Colonic mucosa (tissue), 4 donors: ENCODE data around the gene AP3S2. TPM values are rescaled to one million over a fixed set of nuclear protein-coding genes. Genes with fewer than 3 reads are reported as not detected.
A peak's percentile ranks its signal among the peaks of the same experiment; 100 is the strongest.
"Not testable (repeated sequence)": the region's sequence is repeated elsewhere in the genome, so short reads cannot be mapped to it uniquely, and the experiment has no call there.

Experiments
- DNase-seq: peaks from one replicate; pipeline ENCODE4 v3.0.0-alpha.2; 2020
- H3K27ac ChIP-seq: fragments of 200-600 bp; one replicate; pipeline ENCODE4 v1.8.0; 2021
- H3K27me3 ChIP-seq: fragments of 200-600 bp; one replicate; pipeline ENCODE4 v1.8.0; 2021
- H3K36me3 ChIP-seq: fragments of 200-600 bp; one replicate; pipeline ENCODE4 v1.8.0; 2021
- H3K4me1 ChIP-seq: fragments of 200-600 bp; one replicate; pipeline ENCODE4 v1.8.0; 2021; ENCODE audit warnings: mild to moderate bottlenecking
- H3K4me3 ChIP-seq: fragments of 200-600 bp; one replicate; pipeline ENCODE4 v1.8.0; 2021
- H3K9ac ChIP-seq, 2 donors: one replicate each; pipeline ENCODE4 v1.7.0; 2013; ENCODE audit warnings: control low read depth in 2 of 2, low read depth in 2 of 2, low read length in 2 of 2
- H3K9me3 ChIP-seq: fragments of 200-600 bp; one replicate; pipeline ENCODE4 v1.8.0; 2021
- intact Hi-C: fragments of 100-400 bp; cut with DNase I; formaldehyde crosslinking; loops from one replicate; pipeline ENCODE4 v1.14.1; 2022
- total RNA-seq, 2 donors: library from RNA; stranded (reverse); fragmentation: NEBNext Ultra II Directional in 1 of 2; extraction: Animal tissue kit (Norgen Biotek cat#: 25700) in 1 of 2; gene quantifications; one replicate each; pipeline ENCODE4 v1.2.1, GENCODE V29; 2021
- TF ChIP-seq, protein P1 (sequence below): fragments of 200-600 bp; IDR thresholded peaks from one replicate; pipeline ENCODE4 v1.8.0; 2022; ENCODE audit warnings: antibody characterized with exemption, mild to moderate bottlenecking
- donor health status: healthy.
- donor health status: DM: no; HTN: no; CAD: no.
- donor health status: DM: no; HTN: no; CAD: no.

AP3S2 gene
- total RNA-seq, result 10 to 100 TPM; 44.5 to 48.6 TPM

DNA sequence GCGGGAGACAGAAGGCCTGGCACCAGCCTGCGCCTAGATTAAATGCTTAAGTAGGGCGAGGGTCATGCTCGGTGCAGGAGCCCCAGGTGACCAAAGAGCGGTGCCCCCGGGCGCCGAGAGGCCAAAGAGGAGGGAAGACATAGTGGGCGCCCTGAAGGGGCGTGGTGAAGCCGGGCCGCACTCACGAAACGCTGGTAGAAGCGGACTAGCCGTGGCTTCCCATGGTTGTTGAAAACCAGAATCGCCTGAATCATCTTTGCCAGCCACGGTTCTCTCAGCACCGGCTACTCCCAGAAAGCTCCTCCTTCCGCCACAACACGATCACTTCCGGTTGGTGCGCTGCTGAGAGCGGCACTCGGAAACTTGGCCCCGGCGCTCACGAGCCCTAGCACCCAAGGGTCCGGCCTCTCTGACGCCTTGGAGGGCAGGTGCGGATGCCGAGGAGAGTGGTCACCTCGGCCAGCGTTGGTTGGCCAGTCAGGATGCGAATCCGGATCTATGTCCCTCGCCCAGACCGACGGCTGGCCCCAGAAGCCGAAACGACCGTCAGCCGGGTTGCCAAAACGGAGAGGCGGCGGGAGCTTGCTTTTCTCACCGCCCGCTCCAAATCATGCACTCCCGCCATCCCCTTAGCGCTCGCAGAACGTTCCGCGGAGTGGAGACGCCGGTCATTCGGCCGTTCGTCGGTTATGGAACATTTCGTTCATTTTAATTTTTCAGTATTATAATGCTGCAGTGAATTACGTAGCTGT, at the start of gene AP3S2:
AP3S2 (minus strand) TSS at position 299 of the 752 bp plus-strand sequence; CDS start at position 254, 45 bp downstream.
- Histone ChIP-seq H3K36me3 (no peaks in the 10 kb centered on the region), H3K9ac (peak within 1 kb of the TSS; percentile 85 to 92), H3K4me3 (peak within 1 kb of the TSS; percentile 79), H3K27me3 (no peaks in the 10 kb centered on the region), H3K9me3 (no peaks in the 10 kb centered on the region), H3K4me1 (peaks cover 4% of the 10 kb centered on the region), H3K27ac (peak within 1 kb of the TSS; percentile 94)
- TF ChIP-seq, protein P1, sequence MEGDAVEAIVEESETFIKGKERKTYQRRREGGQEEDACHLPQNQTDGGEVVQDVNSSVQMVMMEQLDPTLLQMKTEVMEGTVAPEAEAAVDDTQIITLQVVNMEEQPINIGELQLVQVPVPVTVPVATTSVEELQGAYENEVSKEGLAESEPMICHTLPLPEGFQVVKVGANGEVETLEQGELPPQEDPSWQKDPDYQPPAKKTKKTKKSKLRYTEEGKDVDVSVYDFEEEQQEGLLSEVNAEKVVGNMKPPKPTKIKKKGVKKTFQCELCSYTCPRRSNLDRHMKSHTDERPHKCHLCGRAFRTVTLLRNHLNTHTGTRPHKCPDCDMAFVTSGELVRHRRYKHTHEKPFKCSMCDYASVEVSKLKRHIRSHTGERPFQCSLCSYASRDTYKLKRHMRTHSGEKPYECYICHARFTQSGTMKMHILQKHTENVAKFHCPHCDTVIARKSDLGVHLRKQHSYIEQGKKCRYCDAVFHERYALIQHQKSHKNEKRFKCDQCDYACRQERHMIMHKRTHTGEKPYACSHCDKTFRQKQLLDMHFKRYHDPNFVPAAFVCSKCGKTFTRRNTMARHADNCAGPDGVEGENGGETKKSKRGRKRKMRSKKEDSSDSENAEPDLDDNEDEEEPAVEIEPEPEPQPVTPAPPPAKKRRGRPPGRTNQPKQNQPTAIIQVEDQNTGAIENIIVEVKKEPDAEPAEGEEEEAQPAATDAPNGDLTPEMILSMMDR, result no peak
- peak; percentile 94 for DNase-seq
- intact Hi-C loops, result no loop called here

GRCh38 chr15:89939910-89940309, 46.1 kb upstream of the AP3S2 start:
- TF ChIP-seq, protein P1, result no peak
- no peaks in the 10 kb centered on the region for H3K36me3 ChIP-seq
- intact Hi-C loops, result no loop called here
- no peaks in the 10 kb centered on the region for H3K27me3 ChIP-seq
- no peak overlapping the region for H3K9ac ChIP-seq
- no peak overlapping the region for H3K4me3 ChIP-seq
- H3K9me3 ChIP-seq, result no peaks in the 10 kb centered on the region
- no peaks in the 10 kb centered on the region for H3K4me1 ChIP-seq
- no peak for DNase-seq
- no peak overlapping the region for H3K27ac ChIP-seq

DNA sequence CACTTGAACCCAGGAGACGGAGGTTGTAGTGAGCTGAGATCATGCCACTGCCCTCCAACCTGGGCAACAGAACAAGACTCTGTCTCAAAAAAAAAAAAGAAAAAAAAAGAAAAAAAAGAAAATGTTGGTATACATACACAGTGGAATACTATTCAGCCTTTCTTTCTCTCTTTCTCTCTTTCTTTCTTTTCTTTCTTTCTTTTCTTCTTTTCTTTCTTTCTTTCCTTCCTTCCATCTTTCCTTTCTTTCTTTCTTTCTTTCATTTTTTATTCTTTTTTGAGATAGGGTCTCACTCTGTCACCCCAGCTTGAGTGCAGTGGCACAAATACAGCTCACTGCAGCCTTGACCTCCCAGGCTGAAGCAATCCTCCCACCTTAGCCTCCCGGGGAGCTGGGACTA, 45.6 kb upstream of the AP3S2 start:
- H3K36me3 ChIP-seq, intact Hi-C loops, H3K4me1 ChIP-seq, H3K9me3 ChIP-seq, H3K9ac ChIP-seq, H3K27me3 ChIP-seq, H3K27ac ChIP-seq, H3K4me3 ChIP-seq, DNase-seq: not testable (repeated sequence)

DNA sequence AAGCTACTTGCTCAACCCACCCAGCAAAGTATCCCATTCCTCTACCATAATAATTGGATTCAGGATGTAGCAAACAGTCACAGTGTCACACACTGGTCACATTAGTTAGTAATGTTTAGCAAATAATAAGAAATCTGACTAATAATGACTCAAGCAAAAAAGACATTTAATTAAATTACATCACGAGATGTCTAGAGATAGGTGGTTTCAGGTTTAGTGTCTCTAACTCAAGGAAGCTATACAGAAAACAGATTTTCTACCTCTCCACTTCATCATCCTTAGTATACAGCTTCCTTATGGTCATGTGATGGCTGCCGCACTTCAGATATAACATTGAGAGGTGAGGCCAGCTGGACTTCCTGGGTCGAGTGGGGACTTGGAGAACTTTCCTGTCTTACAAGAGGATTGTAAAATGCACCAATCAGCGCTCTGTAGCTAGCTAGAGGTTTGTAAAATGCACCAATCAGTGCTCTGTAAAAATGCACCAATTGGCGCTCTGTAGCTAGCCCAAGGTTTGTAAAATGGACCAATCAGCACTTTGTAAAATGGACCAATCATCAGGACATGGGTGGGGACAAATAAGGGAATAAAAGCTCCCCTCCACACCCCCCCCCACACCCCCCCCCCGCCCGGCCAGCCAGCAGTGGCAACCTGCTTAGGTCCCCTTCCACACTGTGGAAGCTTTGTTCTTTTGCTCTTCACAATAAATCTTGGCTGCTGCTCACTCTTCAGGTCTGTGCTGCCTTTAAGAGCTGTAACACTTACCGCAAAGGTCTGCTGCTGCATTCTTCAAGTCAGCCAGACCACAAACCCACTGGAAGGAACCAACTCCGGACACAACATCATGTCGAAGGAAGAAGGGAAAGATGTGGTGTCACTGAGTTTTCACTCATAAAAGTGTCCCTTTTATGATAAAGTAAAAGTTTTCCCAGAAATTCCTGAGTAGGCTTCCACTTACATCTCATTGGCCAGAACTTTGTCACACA, 43.9 kb upstream of the AP3S2 start:
- no peaks in the 10 kb centered on the region for H3K36me3 ChIP-seq
- H3K4me3 ChIP-seq, result no peak overlapping the region
- intact Hi-C loops, result no loop called here
- no peaks in the 10 kb centered on the region for H3K27me3 ChIP-seq
- H3K4me1 ChIP-seq, result no peaks in the 10 kb centered on the region
- no peak overlapping the region for H3K27ac ChIP-seq
- TF ChIP-seq, protein P1, result no peak
- no peak for DNase-seq
- no peak overlapping the region for H3K9ac ChIP-seq
- no peaks in the 10 kb centered on the region for H3K9me3 ChIP-seq

DNA sequence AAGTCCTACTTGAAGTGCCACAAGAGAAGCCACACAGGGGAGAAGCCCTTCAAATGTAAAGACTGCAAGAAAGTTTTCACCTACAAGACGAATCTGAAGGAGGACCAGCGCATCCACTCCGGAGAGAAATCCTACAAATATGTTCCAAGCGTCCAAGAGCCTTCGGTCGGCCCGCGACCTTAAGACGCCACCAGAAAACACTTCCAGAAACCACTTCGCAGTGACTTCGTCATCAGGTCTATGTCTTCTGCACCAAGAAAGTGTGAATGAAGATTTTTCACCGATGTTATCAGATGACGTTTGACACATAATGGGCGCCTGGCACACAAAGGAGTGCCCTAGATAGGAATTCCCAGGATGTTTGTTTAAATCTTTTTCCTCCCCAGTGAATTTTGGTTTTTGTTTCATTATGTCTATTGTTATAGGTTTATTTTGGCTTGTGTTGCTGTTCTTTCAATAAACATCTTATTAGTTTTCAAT, 43.0 kb upstream of the AP3S2 start:
- Histone ChIP-seq H3K36me3 (no peaks in the 10 kb centered on the region), H3K27me3 (no peaks in the 10 kb centered on the region), H3K9ac (no peak overlapping the region), H3K4me1 (no peaks in the 10 kb centered on the region), H3K9me3 (no peaks in the 10 kb centered on the region), H3K4me3 (no peak overlapping the region), H3K27ac (no peak overlapping the region)
- TF ChIP-seq, protein P1, result no peak
- intact Hi-C loops, result no loop called here
- no peak for DNase-seq
